Neural cell (in vitro differentiated cells): ENCODE results near the gene CGB1.

Experiments used
- EP300 ChIP-seq: fragments of 450-650 bp; conservative IDR thresholded peaks from 2 replicates; pipeline ENCODE4 v1.6.1; 2014; ENCODE audit warnings: antibody characterized with exemption, mild to moderate bottlenecking, moderate library complexity; ENCODE audit not compliant: poor library complexity, severe bottlenecking
- EZH2 ChIP-seq: fragments of 200-600, 300-800 bp; shearing (Covaris generic), sonication (generic); IDR thresholded peaks from 2 replicates; pipeline ENCODE4 v1.6.1; 2014; ENCODE audit warnings: antibody characterized with exemption, low read length, borderline replicate concordance, mild to moderate bottlenecking; ENCODE audit not compliant: insufficient read depth, poor library complexity, severe bottlenecking
- MXI1 ChIP-seq: fragments of 450-650 bp; conservative IDR thresholded peaks from 2 replicates; pipeline ENCODE4 v1.6.1; 2014; ENCODE audit warnings: antibody characterized with exemption, mild to moderate bottlenecking; ENCODE audit not compliant: poor library complexity, severe bottlenecking
- POLR2AphosphoS5 ChIP-seq: IDR thresholded peaks from 2 replicates; pipeline ENCODE4 v1.6.1; 2012
- RAD21 ChIP-seq: fragments of 450-650 bp; conservative IDR thresholded peaks from 2 replicates; pipeline ENCODE4 v1.6.1; 2014; ENCODE audit warnings: antibody characterized with exemption, mild to moderate bottlenecking, moderate library complexity
- SMC3 ChIP-seq: fragments of 450-650 bp; conservative IDR thresholded peaks from 2 replicates; pipeline ENCODE4 v1.6.1; 2014; ENCODE audit warnings: antibody characterized with exemption, mild to moderate bottlenecking, moderate library complexity; ENCODE audit not compliant: poor library complexity
- TAF1 ChIP-seq: IDR thresholded peaks from 2 replicates; pipeline ENCODE4 v1.6.1; 2012; ENCODE audit warnings: low read depth
- TF ChIP-seq, protein P1 (sequence below): IDR thresholded peaks from 2 replicates; pipeline ENCODE4 v1.6.1; 2012; ENCODE audit warnings: borderline replicate concordance
- TF ChIP-seq, protein P2 (sequence below): fragments of 450-650 bp; IDR thresholded peaks from 2 replicates; pipeline ENCODE4 v1.5.1; 2014; ENCODE audit warnings: antibody characterized with exemption, mild to moderate bottlenecking, moderate library complexity; ENCODE audit not compliant: poor library complexity, severe bottlenecking

DNA sequence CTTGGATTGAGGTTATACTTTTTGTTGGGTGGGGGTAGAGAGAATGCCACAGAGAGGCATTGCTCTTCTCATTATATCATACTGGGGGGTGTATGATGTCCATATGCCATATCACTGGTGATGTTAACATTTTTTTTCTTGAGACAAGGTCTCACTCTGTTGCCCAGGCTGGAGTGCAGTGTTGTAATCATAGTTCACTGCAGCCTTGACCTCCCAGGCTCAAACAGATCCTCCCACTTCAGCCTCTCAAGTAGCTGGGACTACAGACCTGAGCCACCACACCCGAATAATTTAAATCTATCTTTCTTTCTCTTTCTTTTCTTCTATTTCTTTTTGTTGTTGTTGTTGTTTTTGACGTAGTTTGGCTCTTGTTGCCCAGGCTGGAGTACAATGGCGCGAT, 43.7 kb upstream of the CGB1 start:
- TF ChIP-seq, protein P1, sequence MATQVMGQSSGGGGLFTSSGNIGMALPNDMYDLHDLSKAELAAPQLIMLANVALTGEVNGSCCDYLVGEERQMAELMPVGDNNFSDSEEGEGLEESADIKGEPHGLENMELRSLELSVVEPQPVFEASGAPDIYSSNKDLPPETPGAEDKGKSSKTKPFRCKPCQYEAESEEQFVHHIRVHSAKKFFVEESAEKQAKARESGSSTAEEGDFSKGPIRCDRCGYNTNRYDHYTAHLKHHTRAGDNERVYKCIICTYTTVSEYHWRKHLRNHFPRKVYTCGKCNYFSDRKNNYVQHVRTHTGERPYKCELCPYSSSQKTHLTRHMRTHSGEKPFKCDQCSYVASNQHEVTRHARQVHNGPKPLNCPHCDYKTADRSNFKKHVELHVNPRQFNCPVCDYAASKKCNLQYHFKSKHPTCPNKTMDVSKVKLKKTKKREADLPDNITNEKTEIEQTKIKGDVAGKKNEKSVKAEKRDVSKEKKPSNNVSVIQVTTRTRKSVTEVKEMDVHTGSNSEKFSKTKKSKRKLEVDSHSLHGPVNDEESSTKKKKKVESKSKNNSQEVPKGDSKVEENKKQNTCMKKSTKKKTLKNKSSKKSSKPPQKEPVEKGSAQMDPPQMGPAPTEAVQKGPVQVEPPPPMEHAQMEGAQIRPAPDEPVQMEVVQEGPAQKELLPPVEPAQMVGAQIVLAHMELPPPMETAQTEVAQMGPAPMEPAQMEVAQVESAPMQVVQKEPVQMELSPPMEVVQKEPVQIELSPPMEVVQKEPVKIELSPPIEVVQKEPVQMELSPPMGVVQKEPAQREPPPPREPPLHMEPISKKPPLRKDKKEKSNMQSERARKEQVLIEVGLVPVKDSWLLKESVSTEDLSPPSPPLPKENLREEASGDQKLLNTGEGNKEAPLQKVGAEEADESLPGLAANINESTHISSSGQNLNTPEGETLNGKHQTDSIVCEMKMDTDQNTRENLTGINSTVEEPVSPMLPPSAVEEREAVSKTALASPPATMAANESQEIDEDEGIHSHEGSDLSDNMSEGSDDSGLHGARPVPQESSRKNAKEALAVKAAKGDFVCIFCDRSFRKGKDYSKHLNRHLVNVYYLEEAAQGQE, result no peak
- TF ChIP-seq, protein P2, sequence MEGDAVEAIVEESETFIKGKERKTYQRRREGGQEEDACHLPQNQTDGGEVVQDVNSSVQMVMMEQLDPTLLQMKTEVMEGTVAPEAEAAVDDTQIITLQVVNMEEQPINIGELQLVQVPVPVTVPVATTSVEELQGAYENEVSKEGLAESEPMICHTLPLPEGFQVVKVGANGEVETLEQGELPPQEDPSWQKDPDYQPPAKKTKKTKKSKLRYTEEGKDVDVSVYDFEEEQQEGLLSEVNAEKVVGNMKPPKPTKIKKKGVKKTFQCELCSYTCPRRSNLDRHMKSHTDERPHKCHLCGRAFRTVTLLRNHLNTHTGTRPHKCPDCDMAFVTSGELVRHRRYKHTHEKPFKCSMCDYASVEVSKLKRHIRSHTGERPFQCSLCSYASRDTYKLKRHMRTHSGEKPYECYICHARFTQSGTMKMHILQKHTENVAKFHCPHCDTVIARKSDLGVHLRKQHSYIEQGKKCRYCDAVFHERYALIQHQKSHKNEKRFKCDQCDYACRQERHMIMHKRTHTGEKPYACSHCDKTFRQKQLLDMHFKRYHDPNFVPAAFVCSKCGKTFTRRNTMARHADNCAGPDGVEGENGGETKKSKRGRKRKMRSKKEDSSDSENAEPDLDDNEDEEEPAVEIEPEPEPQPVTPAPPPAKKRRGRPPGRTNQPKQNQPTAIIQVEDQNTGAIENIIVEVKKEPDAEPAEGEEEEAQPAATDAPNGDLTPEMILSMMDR, result no peak
- no peak for TF ChIP-seq MXI1
- TF ChIP-seq EZH2, result no peak
- TF ChIP-seq EP300, result no peak
- TF ChIP-seq SMC3, result no peak
- TF ChIP-seq TAF1, result no peak
- TF ChIP-seq POLR2AphosphoS5, result no peak
- TF ChIP-seq RAD21, result no peak
